ENCODE results near the gene MUC5B. TPM values are rescaled to one million over a fixed set of nuclear protein-coding genes. Genes with fewer than 3 reads are reported as not detected.
A peak's percentile ranks its signal among the peaks of the same experiment; 100 is the strongest.
"Not testable (repeated sequence)": the region's sequence is repeated elsewhere in the genome, so short reads cannot be mapped to it uniquely, and the experiment has no call there.

The MUC5B gene
- polyA plus RNA-seq, 1 donor: 1.9 TPM

GRCh38 chr11:1215826-1216225 lies 7.0 kb upstream of the MUC5B start:
- not testable (repeated sequence) for H3K27me3 ChIP-seq (ENCODE audit: control insufficient read depth, insufficient read depth, low read length); H3K9me3 ChIP-seq (ENCODE audit: control insufficient read depth, low read depth, low read length); H3K4me3 ChIP-seq (ENCODE audit: low read length); DNase-seq; H3K27ac ChIP-seq (ENCODE audit: low read length); H3K36me3 ChIP-seq (ENCODE audit: control insufficient read depth, insufficient read depth, low read length)
- no CpG with 5 or more reads among the region's 8 CpGs for WGBS (ENCODE audit: insufficient coverage, low lambda C conversion rate)
- peaks cover 19% of the 10 kb centered on the region for H3K4me1 ChIP-seq (ENCODE audit: control insufficient read depth, insufficient read depth, low read length)

GRCh38 chr11:1217151-1217550 lies 5.7 kb upstream of the MUC5B start:
- no peak for DNase-seq
- H3K4me1 ChIP-seq (ENCODE audit: control insufficient read depth, insufficient read depth, low read length): peaks cover 19% of the 10 kb centered on the region

GRCh38 chr11:1218256-1218787 lies 4.5 kb upstream of the MUC5B start:
- H3K27me3 ChIP-seq (ENCODE audit: control insufficient read depth, insufficient read depth, low read length): no peaks in the 10 kb centered on the region
- H3K4me1 ChIP-seq (ENCODE audit: control insufficient read depth, insufficient read depth, low read length): peaks cover 26% of the 10 kb centered on the region
- H3K9me3 ChIP-seq (ENCODE audit: control insufficient read depth, low read depth, low read length): no peaks in the 10 kb centered on the region
- peak in 1 of 2 donors; percentile 50 for DNase-seq
- no peak overlapping the region for H3K4me3 ChIP-seq (ENCODE audit: low read length)
- H3K27ac ChIP-seq (ENCODE audit: low read length): no peak overlapping the region
- no peaks in the 10 kb centered on the region for H3K36me3 ChIP-seq (ENCODE audit: control insufficient read depth, insufficient read depth, low read length)
- 80% methylated on average over 1 of the region's 15 CpGs for WGBS (ENCODE audit: insufficient coverage, low lambda C conversion rate)

More at GRCh38 chr11:1217151-1217550, 5.7 kb upstream of the MUC5B start:
- Histone ChIP-seq H3K27me3 (ENCODE audit: control insufficient read depth, insufficient read depth, low read length) (no peaks in the 10 kb centered on the region), H3K27ac (ENCODE audit: low read length) (no peak overlapping the region), H3K9me3 (ENCODE audit: control insufficient read depth, low read depth, low read length) (peaks cover 6% of the 10 kb centered on the region), H3K4me3 (ENCODE audit: low read length) (no peak overlapping the region), H3K36me3 (ENCODE audit: control insufficient read depth, insufficient read depth, low read length) (no peaks in the 10 kb centered on the region)
- 94% methylated on average over 3 of the region's 17 CpGs for WGBS (ENCODE audit: insufficient coverage, low lambda C conversion rate)

- WGBS (ENCODE audit: insufficient coverage, low lambda C conversion rate): no CpG with 5 or more reads among the region's 16 CpGs
- H3K27me3 ChIP-seq (ENCODE audit: control insufficient read depth, insufficient read depth, low read length): no peaks in the 10 kb centered on the region
- no peaks in the 10 kb centered on the region for H3K36me3 ChIP-seq (ENCODE audit: control insufficient read depth, insufficient read depth, low read length)
- H3K4me3 ChIP-seq (ENCODE audit: low read length): no peak overlapping the region
- peak overlapping the region; percentile 48 for H3K27ac ChIP-seq (ENCODE audit: low read length)
- no peaks in the 10 kb centered on the region for H3K9me3 ChIP-seq (ENCODE audit: control insufficient read depth, low read depth, low read length)
- no peak for DNase-seq
- H3K4me1 ChIP-seq (ENCODE audit: control insufficient read depth, insufficient read depth, low read length): peaks cover 26% of the 10 kb centered on the region
These were observed 3.9 kb upstream of the MUC5B start for GRCh38 chr11:1218788-1219445.

- WGBS (ENCODE audit: insufficient coverage, low lambda C conversion rate): no CpG with 5 or more reads among the region's 10 CpGs
- Histone ChIP-seq H3K9me3 (ENCODE audit: control insufficient read depth, low read depth, low read length) (no peaks in the 10 kb centered on the region), H3K27ac (ENCODE audit: low read length) (peak overlapping the region; percentile 48), H3K36me3 (ENCODE audit: control insufficient read depth, insufficient read depth, low read length) (no peaks in the 10 kb centered on the region), H3K27me3 (ENCODE audit: control insufficient read depth, insufficient read depth, low read length) (no peaks in the 10 kb centered on the region), H3K4me3 (ENCODE audit: low read length) (no peak overlapping the region), H3K4me1 (ENCODE audit: control insufficient read depth, insufficient read depth, low read length) (peaks cover 26% of the 10 kb centered on the region)
- DNase-seq: no peak
These were observed 3.4 kb upstream of the MUC5B start for GRCh38 chr11:1219446-1219833.

GRCh38 chr11:1219834-1220815 lies 2.7 kb upstream of the MUC5B start:
- Histone ChIP-seq H3K27ac (ENCODE audit: low read length) (peak overlapping the region; percentile 48), H3K4me1 (ENCODE audit: control insufficient read depth, insufficient read depth, low read length) (peaks cover 26% of the 10 kb centered on the region), H3K36me3 (ENCODE audit: control insufficient read depth, insufficient read depth, low read length) (no peaks in the 10 kb centered on the region), H3K4me3 (ENCODE audit: low read length) (no peak overlapping the region), H3K27me3 (ENCODE audit: control insufficient read depth, insufficient read depth, low read length) (no peaks in the 10 kb centered on the region), H3K9me3 (ENCODE audit: control insufficient read depth, low read depth, low read length) (no peaks in the 10 kb centered on the region)
- no CpG with 5 or more reads among the region's 48 CpGs for WGBS (ENCODE audit: insufficient coverage, low lambda C conversion rate)
- peak; percentile 30 to 66 for DNase-seq

GRCh38 chr11:1220941-1221721 lies 1.7 kb upstream of the MUC5B start:
- Histone ChIP-seq H3K36me3 (ENCODE audit: control insufficient read depth, insufficient read depth, low read length) (no peaks in the 10 kb centered on the region), H3K4me1 (ENCODE audit: control insufficient read depth, insufficient read depth, low read length) (peaks cover 26% of the 10 kb centered on the region), H3K27ac (ENCODE audit: low read length) (no peak overlapping the region), H3K27me3 (ENCODE audit: control insufficient read depth, insufficient read depth, low read length) (no peaks in the 10 kb centered on the region), H3K4me3 (ENCODE audit: low read length) (no peak overlapping the region), H3K9me3 (ENCODE audit: control insufficient read depth, low read depth, low read length) (no peaks in the 10 kb centered on the region)
- no peak for DNase-seq
- WGBS (ENCODE audit: insufficient coverage, low lambda C conversion rate): no CpG with 5 or more reads among the region's 28 CpGs

- Histone ChIP-seq H3K4me1 (ENCODE audit: control insufficient read depth, insufficient read depth, low read length) (peaks cover 26% of the 10 kb centered on the region), H3K9me3 (ENCODE audit: control insufficient read depth, low read depth, low read length) (peaks cover 3% of the 10 kb centered on the region), H3K27me3 (ENCODE audit: control insufficient read depth, insufficient read depth, low read length) (no peaks in the 10 kb centered on the region), H3K36me3 (ENCODE audit: control insufficient read depth, insufficient read depth, low read length) (no peaks in the 10 kb centered on the region), H3K4me3 (ENCODE audit: low read length) (no peak overlapping the region), H3K27ac (ENCODE audit: low read length) (no peak overlapping the region)
- WGBS (ENCODE audit: insufficient coverage, low lambda C conversion rate): no CpG with 5 or more reads among the region's 23 CpGs
- DNase-seq: no peak
These were observed 986 bp upstream of the MUC5B start for GRCh38 chr11:1221848-1222311.

- H3K4me3 ChIP-seq (ENCODE audit: low read length): no peak overlapping the region
- DNase-seq: no peak
- peaks cover 3% of the 10 kb centered on the region for H3K9me3 ChIP-seq (ENCODE audit: control insufficient read depth, low read depth, low read length)
- no peak overlapping the region for H3K27ac ChIP-seq (ENCODE audit: low read length)
- H3K27me3 ChIP-seq (ENCODE audit: control insufficient read depth, insufficient read depth, low read length): no peaks in the 10 kb centered on the region
- peaks cover 24% of the 10 kb centered on the region for H3K4me1 ChIP-seq (ENCODE audit: control insufficient read depth, insufficient read depth, low read length)
- no CpG with 5 or more reads among the region's 22 CpGs for WGBS (ENCODE audit: insufficient coverage, low lambda C conversion rate)
- H3K36me3 ChIP-seq (ENCODE audit: control insufficient read depth, insufficient read depth, low read length): no peaks in the 10 kb centered on the region
These were observed 662 bp downstream of the MUC5B start for GRCh38 chr11:1223346-1224110.

Measured in large intestine (tissue), 3 donors.